ENCODE data around the gene ADD3.

Gene ADD3

DNA sequence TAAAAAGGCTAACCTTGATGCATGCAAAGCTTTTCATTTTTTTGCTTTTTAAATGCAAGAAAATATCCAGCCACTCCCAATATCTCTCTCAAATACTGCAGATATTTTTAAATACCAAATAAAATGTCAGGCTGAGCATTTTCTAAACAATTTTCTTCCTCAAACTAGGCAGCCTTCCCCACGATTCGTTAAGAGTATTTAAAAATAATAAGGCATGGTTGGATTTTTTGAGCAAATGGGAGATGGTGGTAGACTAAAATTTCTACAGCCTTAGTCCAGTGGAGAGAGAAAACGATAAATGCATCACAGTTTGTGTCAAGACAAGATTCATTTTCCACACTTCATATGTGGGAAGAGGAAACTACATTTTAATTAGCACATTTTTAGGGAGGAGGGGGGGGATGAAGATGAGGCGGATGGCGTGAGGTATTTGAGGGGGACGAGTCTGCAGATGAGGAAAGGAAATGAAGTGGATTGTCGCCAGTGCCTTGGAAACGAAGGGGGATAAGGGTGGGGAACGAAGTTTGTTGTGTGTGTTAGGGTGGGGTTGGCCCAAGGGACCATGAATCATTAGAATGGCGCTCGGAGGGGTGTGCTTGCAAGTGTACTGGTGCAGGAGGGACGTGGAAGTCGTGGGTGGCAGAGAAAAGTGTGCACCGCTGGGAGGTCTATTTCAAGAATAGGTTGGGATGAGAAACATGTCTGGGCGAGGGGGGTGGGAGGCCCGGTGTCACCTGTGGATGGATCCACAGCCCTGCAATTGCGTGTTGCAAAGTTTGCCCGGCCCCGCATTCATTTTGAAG, 1.2 kb upstream of the ADD3 start:
- peak; percentile 4 for DNase-seq

DNA sequence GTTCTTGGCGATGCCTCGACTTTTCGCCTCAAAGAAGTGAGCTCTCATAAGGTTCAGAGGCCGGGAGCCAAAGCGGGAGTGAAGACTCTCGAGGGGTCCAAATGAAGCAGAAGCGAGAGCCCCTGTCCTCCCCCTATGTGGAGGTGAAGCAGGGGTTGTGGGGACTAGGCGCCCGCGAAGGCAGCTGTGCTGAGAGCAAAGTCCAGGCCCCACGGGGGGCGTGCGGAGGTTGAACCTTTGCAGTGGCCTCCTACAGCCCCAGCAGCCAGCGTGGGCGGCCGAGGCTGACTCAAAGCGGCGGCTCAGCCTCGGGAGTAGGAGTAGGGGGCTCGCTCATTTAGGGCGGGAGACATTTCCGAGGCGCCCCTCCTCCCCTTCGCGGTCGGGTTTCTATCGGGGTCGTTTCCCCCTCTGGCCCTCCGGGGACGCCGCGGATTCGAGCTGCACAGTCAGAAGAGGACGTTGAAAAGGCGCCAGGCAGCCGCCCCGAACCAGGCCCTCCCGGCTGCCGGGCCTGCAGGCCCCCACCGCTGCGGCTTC, 553 bp upstream of the ADD3 start:
- DNase-seq, result no peak

DNA sequence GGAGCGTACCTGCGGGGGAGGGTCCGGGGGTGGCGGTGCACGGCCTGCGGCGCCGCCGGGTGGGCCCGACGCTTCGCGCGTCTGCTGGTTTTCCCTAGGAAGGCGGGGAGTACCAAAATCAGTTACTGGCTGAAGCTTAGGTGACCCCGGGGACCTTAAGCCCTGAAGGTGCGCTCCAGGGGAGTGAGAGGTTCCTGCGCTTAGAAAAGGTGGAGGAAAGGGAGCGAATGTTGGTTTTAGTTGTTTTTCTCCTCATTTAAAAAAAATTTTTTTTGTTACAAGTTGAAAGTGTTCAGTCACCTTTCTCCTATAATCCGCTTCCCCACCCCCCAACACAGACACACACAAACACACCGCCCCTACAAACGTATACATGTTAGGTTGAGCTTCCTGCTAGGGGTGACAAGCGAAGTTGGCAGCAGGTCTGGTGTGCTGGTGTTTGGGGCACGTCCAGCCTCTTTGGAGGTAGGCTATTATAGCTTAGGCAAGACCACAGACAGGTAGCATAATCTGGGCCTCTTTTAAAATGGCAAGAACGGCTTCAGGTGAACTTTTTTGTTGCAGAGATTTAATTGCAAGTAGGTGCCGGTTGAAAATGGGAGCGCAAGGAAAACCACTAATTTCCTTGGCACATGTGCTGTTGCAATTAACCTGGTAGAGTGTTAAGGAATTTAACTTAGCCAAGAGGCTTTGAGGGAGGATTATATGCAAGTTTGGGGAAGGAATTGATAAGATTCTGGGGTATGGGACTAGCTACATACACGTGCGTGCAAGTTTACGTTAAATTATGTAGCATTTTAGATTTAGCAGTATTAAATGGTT, 945 bp downstream of the ADD3 start:
- peak; percentile 48 for DNase-seq

DNA sequence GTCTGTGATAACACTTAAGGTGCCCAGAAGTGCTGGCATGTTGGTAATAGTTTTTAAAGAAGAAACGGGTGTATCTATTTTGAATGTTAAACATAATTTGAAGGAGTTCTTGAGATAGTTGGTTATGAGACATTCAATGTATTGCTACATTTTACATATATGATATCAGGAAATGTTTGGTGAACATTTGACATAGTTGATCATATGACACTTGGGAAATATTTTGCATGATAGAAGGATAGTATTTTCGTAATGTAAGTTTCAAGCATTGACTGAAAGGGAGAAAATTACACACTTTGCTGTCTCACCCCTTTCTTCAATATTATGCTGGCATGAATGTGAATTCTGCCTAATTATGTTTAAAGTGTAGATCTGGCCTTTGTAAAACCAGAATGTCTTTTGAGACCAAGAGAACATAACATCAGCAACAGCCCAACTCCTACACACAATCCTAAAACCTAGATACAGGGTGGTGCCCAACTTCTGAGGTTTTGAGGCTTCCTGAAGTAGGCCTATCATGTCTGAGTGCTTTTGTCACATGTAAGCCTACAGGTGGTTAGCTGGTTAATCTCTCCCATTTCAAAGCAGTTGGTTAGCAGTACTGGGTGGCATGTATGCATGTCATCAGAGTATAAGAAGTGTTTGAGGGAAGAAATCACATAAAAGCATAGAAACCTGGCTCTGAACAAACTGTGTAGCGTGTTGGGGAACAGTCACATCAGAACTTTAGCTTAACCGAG, 2.1 kb downstream of the ADD3 start:
- peak; percentile 49 for DNase-seq

DNA sequence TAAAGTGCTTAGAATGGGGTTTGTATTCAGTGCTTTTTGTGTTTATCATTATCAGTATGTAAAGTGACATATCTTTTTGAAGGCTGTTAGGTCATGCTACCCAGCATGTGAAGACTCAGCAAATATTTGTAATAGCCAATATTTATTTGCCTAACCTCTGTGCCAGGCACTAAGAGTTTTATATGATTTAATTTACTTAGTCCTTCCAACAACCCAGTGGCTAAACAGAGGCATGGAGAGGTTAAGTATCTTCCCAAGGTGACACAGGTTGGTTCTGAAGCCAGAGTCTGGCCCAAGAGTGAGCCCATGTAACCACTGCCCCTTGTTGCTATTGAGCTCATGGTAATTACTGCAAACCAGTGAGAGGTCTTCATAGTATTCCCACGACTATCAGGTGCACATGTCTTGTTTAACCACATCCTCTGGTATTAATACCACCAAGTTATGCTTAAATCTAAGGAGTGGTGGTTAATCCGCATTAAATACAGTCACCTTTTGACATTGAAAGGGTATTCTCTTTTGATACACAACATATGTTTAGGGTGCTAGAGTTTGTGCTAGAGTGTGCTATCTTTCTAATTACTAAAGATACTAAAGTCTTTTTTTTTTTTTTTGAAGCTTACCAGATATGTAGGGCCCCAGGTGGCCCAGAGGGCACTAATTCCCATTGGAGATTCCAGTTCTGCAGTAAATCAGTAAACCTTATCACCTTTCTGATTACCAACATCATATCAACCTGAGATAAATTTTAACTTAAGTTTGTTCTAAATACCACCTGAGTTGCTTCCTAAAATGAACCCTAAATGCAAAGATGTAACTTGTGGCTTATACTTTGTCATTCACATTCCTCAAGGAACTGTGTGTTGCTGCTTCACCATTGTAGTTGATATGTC, 2.9 kb downstream of the ADD3 start:
- no peak for DNase-seq

DNA sequence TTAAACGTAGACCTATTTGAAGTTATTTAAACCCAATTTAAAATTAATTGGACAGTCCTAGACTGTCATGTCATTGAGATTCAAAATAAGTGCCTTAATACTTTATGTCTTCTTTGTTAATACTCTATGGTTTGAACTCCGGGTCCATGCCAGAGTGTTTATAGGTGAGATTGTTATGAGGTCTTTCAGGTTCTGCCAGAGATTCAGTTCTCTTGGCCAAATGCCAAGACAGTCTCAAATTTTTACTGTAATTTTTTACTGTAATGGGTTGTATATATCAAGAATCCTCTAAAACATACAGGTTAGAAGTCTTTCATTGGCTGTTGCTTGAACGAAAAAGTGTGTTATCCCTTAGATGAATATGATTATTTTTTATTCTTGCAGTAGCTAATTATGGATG, 3.9 kb downstream of the ADD3 start:
- DNase-seq, result no peak

DNA sequence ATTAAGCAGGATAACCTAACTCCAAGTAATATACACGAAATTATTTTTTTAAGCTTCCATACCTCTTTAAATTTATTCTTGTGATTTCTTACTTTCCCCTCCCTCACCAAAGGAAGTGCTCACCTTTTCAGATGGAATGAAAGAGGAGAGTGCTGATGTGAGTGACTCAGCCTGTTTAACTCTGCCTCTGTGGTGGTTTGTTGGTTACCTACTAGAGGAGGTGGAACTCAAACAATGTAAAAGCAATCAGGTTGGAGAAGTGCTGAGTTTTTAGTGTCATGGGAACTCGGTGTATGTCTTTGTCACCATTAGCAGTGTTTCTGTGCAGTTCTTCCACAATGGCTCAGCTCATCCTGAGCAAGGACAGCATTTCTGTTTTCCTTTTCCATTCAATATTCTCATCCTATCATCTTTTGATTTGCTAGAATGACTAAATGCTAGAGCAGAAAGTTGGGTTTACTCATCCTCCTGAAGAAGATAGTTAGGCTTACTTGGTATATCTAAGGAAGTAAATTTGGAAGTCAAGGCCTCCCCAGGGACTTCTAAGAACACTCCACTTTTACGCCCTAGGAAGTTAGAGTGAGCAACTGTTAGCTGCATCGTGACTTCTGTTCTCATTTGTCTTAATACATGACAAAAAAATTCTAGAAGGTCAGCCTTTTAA, 6.0 kb downstream of the ADD3 start:
- peak; percentile 17 for DNase-seq

DNA sequence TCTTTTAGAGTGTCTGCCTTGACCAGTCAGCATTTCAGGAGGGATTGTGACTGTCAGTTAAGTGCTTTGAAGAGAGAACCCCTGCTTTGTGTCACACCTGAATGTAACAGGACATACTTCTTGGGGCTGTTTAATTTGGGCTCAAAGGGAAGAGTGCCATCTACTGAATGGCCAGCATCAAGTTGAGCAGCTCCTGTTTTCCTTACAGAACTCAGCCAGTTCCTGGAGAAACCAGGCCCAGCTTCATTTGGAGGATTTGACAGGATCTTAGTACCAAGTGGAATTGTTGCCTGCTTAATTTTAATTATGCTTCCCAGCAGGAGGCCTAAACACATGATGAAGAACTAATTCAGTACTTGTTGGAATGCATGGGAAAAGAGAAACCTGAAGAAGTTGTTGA, 8.3 kb downstream of the ADD3 start:
- no peak for DNase-seq

DNA sequence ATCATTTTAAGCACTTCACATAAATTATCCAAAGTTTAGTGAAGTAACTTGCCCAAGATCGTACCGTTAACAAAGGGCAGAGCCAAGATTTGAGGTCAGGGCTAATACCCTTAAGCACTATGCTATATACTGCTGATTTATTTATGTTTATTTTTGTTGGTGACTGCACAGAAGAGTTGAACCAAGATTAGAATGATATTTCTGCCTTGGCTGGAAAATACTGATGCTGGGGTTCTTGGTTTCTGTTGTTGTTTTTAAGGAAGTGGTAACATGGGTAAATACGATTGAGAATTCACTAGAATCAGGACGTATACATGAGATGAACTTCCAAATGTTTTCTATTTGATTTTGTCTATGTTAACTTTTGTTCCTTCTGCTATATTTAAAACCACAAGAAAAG, 9.3 kb downstream of the ADD3 start:
- DNase-seq, result no peak

DNA sequence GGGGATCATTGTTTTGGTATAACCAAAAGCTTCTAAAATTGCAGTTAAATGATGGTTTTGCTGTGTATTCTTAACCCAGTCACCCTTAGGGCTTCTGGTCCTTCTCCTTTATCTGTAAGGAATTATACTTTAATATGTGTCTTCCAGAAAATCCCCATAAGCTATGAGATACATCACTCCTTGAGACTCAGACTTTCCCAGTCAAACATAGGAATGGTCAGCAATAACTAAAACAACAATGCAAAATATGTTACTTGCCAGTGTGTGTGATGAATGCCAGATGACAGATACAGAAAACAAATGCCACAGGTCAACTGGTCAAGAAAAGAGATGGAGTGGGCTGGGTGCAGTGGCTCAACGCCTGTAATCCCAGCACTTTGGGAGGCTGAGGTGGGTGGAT, 10.1 kb downstream of the ADD3 start:
- no peak for DNase-seq

DNA sequence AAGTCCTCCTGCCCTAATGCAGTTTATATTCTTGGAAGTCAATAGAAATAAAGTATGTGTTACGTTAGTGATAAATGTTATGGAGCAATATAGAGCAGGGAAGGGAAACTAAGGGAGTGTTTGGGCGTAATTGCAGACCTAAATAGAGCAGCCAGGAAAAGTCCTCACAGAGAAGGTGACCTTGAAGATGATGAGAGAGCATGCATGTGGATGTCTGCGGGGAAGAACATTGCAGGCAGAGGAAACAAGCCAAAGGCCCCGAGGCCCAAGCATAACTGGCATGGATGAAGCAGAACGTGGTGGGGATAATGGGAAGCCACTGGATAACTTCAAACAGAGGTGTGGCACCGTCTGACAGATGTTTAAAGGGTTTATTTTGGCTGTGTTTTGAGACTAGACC, 12.5 kb downstream of the ADD3 start:
- no peak for DNase-seq

DNA sequence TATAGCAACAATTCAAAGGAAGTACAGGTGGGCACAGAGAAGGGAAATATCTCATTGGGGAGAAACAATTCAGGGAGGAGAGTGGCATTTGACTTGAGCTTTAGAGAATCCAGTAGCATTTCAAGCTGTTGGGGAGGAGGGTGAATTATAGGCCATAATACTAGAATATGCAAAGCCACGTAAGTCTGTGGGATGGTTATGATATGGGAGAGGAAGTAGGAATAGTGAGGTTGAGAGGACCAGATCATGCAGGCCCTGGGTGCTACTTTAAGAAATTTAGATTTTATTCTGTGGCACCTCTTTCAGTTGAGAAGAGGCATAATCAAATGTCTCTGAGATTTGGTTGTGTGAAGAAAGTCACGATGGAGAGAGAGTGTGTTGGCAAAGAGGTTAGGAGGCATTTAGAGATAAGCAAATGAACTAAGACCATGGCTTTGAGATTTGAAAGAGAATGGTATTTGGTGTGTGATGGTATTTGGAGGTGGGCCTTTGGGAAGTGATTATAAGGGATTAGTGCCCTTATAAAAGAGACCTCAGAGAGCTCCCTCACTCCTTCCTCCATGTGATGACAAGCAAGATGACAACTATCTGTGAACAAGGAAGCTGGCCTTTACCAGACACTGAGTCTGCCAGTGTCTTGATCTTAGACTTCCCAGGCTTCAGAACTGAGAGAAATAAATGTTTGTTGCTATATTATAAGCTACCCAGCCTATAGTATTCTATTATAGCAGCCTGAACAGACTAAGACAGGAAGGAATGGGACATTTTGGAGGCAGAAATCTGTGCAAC, 15.1 kb downstream of the ADD3 start:
- DNase-seq, result no peak

DNA sequence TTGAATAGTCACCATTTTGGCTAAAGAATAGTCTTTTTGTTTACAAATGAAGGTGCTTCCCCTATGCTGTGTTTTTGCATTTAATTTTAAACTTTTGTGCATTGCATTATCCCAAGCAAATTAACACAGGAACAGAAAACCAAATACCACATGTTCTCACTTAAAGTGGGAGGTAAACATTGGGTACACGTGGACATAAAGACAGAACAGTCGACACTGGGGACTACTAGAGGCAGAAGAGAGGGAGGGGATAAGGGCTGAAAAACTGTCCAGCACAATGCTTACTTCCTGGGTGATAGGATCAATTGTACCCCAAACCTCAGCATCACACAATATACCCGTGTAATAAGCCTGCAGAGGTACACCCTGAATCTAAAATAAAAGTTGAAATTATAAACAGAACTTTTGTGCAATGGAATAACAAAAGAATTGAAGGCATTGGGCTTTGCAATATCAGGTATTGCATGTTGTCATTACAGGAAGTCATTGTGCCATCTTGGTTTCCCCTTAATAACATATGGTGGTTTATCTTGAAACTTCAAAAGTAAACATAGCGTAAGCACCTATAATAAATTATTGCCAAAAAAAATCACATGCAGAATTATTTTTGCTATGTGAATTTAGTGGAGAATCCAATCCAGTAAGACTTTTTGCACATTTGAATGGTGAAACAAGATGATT, 16.1 kb downstream of the ADD3 start:
- DNase-seq, result no peak

DNA sequence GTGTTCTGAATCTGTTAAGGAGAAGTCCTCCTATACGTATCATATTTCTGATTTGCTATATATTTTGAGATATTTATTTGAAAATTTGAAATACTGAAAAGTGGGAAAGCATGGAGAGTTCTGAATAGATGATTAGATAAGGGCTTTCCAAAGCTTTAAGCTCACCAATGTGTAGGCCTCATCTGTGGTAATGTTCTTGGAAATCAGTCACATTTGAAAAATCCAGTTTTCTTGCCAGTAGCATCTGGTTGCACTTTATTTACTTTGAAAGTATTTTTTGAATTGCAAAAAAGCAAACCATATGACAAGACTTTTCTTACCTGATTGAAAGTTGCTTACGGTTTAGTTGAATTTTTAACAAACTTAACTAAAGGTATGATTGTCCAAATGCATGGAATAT, 21.7 kb downstream of the ADD3 start:
- no peak for DNase-seq

DNA sequence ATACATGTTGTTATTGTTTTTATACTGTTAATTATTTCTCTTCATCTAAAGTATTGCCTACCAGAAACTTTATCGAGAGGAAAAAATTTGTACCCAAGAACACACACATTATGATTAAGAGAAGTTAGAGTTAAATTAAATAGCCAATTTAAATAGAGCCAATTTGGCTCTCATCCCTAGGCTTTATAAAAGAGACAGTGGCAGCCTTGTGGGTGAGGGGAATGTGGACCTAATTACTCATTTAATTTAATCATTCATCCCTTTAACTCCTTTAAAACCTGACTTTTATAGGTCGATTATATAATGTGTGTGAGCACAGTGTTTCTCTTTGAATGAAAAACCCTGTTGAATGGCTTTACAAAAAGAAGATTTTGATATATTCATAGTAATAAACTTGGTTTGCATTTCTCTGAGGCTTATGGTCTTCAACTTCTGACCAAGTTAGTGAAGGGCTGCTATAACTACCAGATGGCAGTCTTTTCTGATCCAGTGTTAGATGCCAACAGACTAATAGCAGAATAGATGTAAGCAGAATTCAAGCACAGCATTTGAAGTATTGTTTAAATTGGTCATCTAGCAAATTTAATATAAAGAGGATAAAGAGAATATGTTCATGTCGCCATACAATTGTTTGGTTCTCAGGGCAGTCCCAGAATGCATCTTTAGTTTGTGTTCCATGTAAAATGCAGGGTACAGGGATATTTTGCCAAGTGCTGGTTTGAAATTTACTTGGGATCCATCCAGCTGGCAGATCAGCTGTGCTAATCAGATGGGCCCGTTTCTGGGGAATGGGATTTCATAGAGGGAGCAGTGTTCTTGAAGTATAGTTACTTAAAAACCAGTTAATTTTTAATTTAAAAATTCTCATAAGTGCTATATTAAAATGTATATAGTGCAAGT, 25.3 kb downstream of the ADD3 start:
- DNase-seq, result no peak

DNA sequence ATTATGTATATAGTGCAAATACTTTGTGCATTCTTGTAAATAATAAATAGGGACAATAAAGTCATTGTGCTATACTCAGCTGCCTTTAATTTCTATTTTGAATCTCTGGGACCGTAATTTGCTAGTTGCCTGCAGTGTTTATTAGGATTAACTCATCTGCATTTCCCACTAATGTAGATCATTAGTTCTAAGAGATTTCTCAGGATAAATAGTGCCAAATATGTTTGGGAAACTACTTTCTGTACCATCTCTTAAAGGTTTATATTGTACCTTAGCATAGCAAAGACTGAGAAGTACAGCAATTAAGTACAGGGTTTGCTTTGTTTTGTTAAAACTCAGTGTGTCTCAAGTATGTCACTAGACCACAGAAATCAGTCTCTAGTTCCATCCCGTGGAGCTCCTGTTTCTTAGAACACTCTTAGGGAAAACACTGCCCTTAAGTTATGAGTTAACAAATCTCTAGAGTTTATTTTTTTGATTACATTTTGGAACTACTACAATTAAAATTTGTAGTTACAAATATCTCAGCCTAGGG, 26.0 kb downstream of the ADD3 start:
- DNase-seq, result no peak

DNA sequence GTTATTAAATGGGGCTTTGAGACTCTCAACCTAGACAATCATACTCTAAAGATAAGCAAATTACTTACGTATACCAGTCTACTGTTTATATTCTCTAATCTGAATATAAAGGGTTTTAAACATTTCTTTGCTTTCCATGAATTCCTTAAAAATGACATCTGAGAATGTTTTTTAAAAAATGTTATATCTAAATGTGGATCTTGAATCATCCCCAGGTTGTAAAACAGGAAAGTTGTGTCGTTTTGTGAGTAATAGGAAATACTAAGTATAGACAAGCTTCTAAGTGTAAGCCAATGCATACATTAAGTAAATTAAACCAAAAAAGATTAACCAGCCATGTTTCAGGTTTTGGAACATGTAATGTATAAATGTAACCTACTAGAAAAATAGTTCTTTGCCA, 26.8 kb downstream of the ADD3 start:
- DNase-seq, result no peak

DNA sequence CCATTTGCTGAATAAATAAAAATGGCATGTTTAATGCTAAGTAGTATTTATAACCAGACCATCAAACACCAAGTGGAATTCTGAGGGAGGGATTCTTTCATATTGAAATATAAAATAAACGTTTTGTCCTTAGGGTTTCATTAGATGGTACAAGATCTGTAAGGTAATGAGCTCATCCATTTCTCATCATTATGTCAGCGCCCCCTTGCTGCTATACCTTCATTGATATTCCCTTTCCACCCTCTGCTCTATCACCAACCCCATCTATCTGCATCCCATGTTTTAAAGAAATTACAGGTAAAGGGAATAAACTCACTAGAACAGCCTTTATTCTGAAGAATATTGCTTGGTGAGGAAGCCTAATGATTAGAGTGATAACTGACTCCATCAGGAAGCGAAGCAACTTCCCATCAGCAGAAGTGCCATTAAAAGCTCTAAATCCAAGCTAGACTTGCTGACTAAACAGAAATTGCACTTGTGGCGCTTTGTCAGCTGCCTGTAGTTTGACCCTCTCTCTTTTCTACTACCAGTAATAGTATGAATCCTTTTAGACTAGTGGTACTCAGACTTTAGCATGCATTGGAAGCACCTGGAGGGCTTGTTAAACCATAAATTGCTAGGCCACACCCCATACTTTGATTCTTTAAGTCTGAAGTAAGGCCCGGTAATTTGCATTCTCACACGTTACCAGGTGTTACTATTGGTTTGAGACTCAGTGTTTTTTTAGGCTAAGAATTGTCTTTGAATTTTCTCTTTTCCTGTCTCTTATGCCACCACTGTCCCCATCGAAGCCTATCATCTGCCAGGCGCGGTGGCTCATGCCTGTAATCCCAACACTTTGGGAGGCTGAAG, 27.5 kb downstream of the ADD3 start:
- no peak for DNase-seq
